Memory B cell (primary cell): ENCODE data around the gene CACNA1I.

Source experiments
- ATAC-seq: fragments of 150-1000 bp; cut with Tn5 transposase; 2 replicates; pipeline ENCODE4 v1.10.0; 2021; ENCODE audit warnings: low read depth, mild to moderate bottlenecking, moderate library complexity
- DNase-seq, 2 donors: peaks; one replicate each; pipeline ENCODE4 v3.0.0; 2022; ENCODE audit warnings: low spot score in 2 of 2
- H3K27ac Mint-ChIP-seq: one replicate; pipeline ENCODE4 v1.8.0; 2022; ENCODE audit warnings: mild to moderate bottlenecking, moderate library complexity, mixed read lengths
- H3K27me3 Mint-ChIP-seq: one replicate; pipeline ENCODE4 v1.8.0; 2022; ENCODE audit warnings: mixed read lengths
- H3K36me3 Mint-ChIP-seq: one replicate; pipeline ENCODE4 v1.8.0; 2022; ENCODE audit warnings: mild to moderate bottlenecking, mixed read lengths
- H3K4me1 Mint-ChIP-seq: one replicate; pipeline ENCODE4 v1.8.0; 2022; ENCODE audit warnings: mixed read lengths
- H3K4me3 Mint-ChIP-seq: one replicate; pipeline ENCODE4 v1.8.0; 2022; ENCODE audit warnings: mild to moderate bottlenecking, moderate library complexity, mixed read lengths
- H3K9me3 Mint-ChIP-seq: one replicate; pipeline ENCODE4 v1.8.0; 2022; ENCODE audit warnings: mixed read lengths

The CACNA1I gene

GRCh38 chr22:39641660-39642310 is 71.2 kb downstream of the CACNA1I start:
- ATAC-seq (no peak), DNase-seq (no peak)
- Mint-ChIP-seq H3K27me3 (peaks cover 12% of the 10 kb centered on the region), H3K27ac (no peak overlapping the region), H3K4me1 (peaks cover 4% of the 10 kb centered on the region), H3K4me3 (no peak overlapping the region), H3K36me3 (peaks cover 3% of the 10 kb centered on the region), H3K9me3 (peaks cover 4% of the 10 kb centered on the region)

- H3K36me3 Mint-ChIP-seq, result peaks cover 3% of the 10 kb centered on the region
- H3K4me3 Mint-ChIP-seq, result no peak overlapping the region
- peaks cover 12% of the 10 kb centered on the region for H3K27me3 Mint-ChIP-seq
- no peak for ATAC-seq
- DNase-seq, result no peak
- H3K27ac Mint-ChIP-seq, result no peak overlapping the region
- H3K4me1 Mint-ChIP-seq, result peaks cover 4% of the 10 kb centered on the region
- peaks cover 4% of the 10 kb centered on the region for H3K9me3 Mint-ChIP-seq
These were observed 72.9 kb downstream of the CACNA1I start for GRCh38 chr22:39643311-39644083.

- DNase-seq (no peak), ATAC-seq (no peak)
- Mint-ChIP-seq H3K27me3 (peaks cover 11% of the 10 kb centered on the region), H3K9me3 (no peaks in the 10 kb centered on the region), H3K4me3 (no peak overlapping the region), H3K4me1 (peaks cover 4% of the 10 kb centered on the region), H3K36me3 (no peaks in the 10 kb centered on the region), H3K27ac (no peak overlapping the region)
These were observed 75.0 kb downstream of the CACNA1I start for GRCh38 chr22:39645532-39645931.

- no peaks in the 10 kb centered on the region for H3K9me3 Mint-ChIP-seq
- H3K36me3 Mint-ChIP-seq, result no peaks in the 10 kb centered on the region
- no peak overlapping the region for H3K4me3 Mint-ChIP-seq
- H3K27me3 Mint-ChIP-seq, result peaks cover 9% of the 10 kb centered on the region
- H3K4me1 Mint-ChIP-seq, result peaks cover 4% of the 10 kb centered on the region
- no peak overlapping the region for H3K27ac Mint-ChIP-seq
- ATAC-seq (no peak), DNase-seq (no peak)
These were observed 76.0 kb downstream of the CACNA1I start for GRCh38 chr22:39646398-39647063.

GRCh38 chr22:39647836-39648629 is 77.5 kb downstream of the CACNA1I start:
- H3K4me3 Mint-ChIP-seq, result no peak overlapping the region
- H3K4me1 Mint-ChIP-seq, result peaks cover 4% of the 10 kb centered on the region
- H3K36me3 Mint-ChIP-seq, result no peaks in the 10 kb centered on the region
- H3K27ac Mint-ChIP-seq, result no peak overlapping the region
- H3K9me3 Mint-ChIP-seq, result no peaks in the 10 kb centered on the region
- peaks cover 9% of the 10 kb centered on the region for H3K27me3 Mint-ChIP-seq
- DNase-seq, result no peak
- no peak for ATAC-seq

GRCh38 chr22:39648630-39648950 is 78.0 kb downstream of the CACNA1I start:
- peaks cover 4% of the 10 kb centered on the region for H3K4me1 Mint-ChIP-seq
- no peak for DNase-seq
- no peak for ATAC-seq
- no peak overlapping the region for H3K27ac Mint-ChIP-seq
- H3K4me3 Mint-ChIP-seq, result no peak overlapping the region
- no peaks in the 10 kb centered on the region for H3K36me3 Mint-ChIP-seq
- H3K27me3 Mint-ChIP-seq, result peaks cover 9% of the 10 kb centered on the region
- H3K9me3 Mint-ChIP-seq, result no peaks in the 10 kb centered on the region

GRCh38 chr22:39649500-39650089 is 79.0 kb downstream of the CACNA1I start:
- Mint-ChIP-seq H3K4me1 (peaks cover 4% of the 10 kb centered on the region), H3K27me3 (peaks cover 7% of the 10 kb centered on the region), H3K27ac (no peak overlapping the region), H3K4me3 (no peak overlapping the region), H3K9me3 (no peaks in the 10 kb centered on the region), H3K36me3 (no peaks in the 10 kb centered on the region)
- no peak for ATAC-seq
- DNase-seq, result no peak

- ATAC-seq (no peak), DNase-seq (no peak)
- Mint-ChIP-seq H3K4me1 (peaks cover 6% of the 10 kb centered on the region), H3K27ac (no peak overlapping the region), H3K4me3 (no peak overlapping the region), H3K36me3 (peaks cover 2% of the 10 kb centered on the region), H3K9me3 (no peaks in the 10 kb centered on the region), H3K27me3 (peaks cover 11% of the 10 kb centered on the region)
These were observed 80.8 kb downstream of the CACNA1I start for GRCh38 chr22:39651053-39651996.

- ATAC-seq, result no peak
- Mint-ChIP-seq H3K9me3 (no peaks in the 10 kb centered on the region), H3K27me3 (peaks cover 16% of the 10 kb centered on the region)
These were observed 82.6 kb downstream of the CACNA1I start for GRCh38 chr22:39652990-39653786.

GRCh38 chr22:39653787-39654077 is 83.2 kb downstream of the CACNA1I start:
- no peak overlapping the region for H3K27ac Mint-ChIP-seq
- ATAC-seq (no peak), DNase-seq (no peak)
- H3K36me3 Mint-ChIP-seq, result peaks cover 2% of the 10 kb centered on the region
- H3K27me3 Mint-ChIP-seq, result peaks cover 16% of the 10 kb centered on the region
- peaks cover 7% of the 10 kb centered on the region for H3K4me1 Mint-ChIP-seq
- H3K4me3 Mint-ChIP-seq, result no peak overlapping the region
- no peaks in the 10 kb centered on the region for H3K9me3 Mint-ChIP-seq

More at GRCh38 chr22:39652990-39653786, 82.6 kb downstream of the CACNA1I start:
- Mint-ChIP-seq H3K4me3 (no peak overlapping the region), H3K36me3 (peaks cover 2% of the 10 kb centered on the region), H3K4me1 (peaks cover 4% of the 10 kb centered on the region), H3K27ac (no peak overlapping the region)
- DNase-seq, result no peak

GRCh38 chr22:39654131-39654926 is 83.8 kb downstream of the CACNA1I start:
- peaks cover 14% of the 10 kb centered on the region for H3K27me3 Mint-ChIP-seq
- H3K4me3 Mint-ChIP-seq, result no peak overlapping the region
- no peak for DNase-seq
- H3K4me1 Mint-ChIP-seq, result peaks cover 9% of the 10 kb centered on the region
- ATAC-seq, result no peak
- H3K9me3 Mint-ChIP-seq, result no peaks in the 10 kb centered on the region
- no peak overlapping the region for H3K27ac Mint-ChIP-seq
- peaks cover 2% of the 10 kb centered on the region for H3K36me3 Mint-ChIP-seq
